Activated CD4-positive, alpha-beta T cell treated with anti-CD3 and anti-CD28 coated beads, Interleukin-2, amount 50 U/mL, for 4 hours (primary cell): ENCODE results near the gene PIMREG.
"Not testable (repeated sequence)": the region's sequence is repeated elsewhere in the genome, so short reads cannot be mapped to it uniquely, and the experiment has no call there.

Experiments used
- DNase-seq, 2 experiments: peaks; one replicate each; pipeline ENCODE4 v3.0.0-alpha.2; 2020

Gene PIMREG

DNA sequence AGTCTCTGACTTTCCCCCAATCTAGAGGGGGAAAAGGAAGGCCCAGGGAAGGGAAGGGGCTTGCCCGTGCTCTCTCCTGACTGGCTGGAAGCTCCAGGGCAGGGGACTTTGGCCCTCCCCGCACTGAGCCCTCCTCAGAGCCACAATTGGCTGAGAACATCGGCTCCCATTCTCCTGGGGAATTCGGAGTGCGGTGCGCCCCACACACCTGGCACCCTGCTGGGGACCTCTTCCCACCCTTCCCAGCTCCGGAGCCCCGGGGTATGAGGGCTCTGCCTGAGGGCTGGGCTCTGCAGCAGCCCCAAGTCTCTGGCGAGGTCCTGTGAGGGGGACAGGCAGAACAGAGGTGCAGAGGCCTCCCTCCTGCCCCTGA, 36.0 kb downstream of the PIMREG start:
- no peak for DNase-seq

DNA sequence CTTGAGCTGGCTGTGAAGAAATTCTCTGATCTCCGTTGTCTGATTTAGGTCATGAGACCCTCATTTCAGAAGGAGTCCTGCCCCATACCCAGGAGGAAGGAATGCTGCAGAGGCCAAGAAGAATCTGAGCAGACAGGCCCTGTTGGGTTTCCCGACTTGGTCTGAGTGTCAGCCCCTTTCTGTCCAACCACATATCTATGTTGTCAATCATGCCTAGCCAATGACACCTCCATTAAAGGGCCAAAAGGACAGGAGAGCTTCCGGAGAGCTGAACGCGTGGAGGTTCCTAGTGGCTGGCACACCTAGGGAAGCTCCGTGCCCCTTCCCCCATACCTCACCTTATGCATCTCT, 37.8 kb downstream of the PIMREG start:
- DNase-seq = no peak

DNA sequence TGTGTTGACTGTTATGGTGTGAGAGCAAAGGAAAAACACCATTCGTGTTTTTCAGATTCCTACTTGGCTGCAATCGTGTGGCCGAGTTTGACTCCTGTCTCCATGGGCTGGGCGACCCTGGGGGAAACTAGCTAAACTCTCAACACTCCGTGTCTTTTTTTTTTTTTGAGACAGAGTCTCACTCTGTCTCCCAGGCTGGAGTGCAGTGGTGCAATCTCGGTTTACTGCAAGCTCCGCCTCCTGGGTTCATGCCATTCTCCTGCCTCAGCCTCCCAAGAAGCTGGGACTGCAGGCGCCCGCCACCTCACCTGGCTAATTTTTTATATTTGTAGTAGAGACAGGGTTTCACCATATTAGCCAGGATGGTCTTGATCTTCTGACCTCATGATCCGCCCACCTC, 38.5 kb downstream of the PIMREG start:
- DNase-seq = not testable (repeated sequence)

DNA sequence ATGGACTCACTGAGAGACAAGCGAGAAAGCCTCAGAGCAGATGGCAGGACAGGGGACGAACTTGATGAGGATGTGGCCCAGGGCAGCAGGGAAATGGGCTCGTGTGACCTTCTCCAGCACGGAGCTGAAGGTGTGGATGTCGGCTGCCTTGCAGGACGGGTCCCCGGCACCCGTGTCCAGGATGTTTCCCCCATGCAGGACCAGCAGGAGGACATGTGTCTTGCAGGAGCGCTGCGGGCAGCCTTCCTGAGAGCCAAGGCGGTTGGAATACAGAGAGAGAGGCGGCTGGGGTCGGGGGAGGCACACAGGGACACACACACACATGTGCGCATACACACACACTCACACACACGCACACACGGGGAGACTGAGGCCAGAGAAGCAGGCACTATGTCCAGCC, 39.3 kb downstream of the PIMREG start:
- DNase-seq = no peak

DNA sequence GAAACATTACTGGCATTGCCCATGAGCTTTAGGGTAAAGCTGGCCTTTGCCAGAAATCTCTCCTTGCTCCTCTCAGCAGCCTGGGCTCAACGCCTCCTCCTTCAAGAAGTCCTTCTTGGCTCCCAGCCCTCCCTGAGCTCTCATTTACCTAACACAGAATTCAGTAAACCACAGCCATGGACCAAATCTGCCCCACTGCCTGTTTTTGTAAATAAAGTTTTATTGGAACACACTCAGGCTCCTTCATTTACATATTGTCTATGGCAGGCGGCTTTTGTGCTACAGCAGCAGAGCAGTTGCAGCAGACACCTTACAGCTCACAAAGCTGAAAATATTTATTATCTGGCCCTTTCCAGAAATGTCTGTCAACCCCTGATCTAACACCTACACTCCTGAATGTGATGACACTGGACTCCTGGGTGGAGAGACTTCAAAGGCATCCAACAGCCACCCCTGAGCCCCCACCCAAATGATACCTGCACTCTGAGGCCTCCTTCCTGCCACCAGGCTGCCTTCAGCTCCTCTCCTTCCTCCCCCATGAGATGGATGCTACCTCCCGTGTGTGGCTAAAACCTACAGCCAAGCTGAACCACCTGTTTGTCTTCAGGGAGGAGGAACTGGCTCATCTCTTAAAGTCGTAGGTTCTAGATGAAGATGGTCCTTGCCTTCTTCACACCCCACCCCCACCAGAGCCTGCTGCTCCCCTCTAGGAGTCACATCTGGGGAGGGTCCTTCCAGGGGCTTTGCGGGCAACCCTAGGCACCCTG, 41.6 kb downstream of the PIMREG start:
- no peak for DNase-seq

DNA sequence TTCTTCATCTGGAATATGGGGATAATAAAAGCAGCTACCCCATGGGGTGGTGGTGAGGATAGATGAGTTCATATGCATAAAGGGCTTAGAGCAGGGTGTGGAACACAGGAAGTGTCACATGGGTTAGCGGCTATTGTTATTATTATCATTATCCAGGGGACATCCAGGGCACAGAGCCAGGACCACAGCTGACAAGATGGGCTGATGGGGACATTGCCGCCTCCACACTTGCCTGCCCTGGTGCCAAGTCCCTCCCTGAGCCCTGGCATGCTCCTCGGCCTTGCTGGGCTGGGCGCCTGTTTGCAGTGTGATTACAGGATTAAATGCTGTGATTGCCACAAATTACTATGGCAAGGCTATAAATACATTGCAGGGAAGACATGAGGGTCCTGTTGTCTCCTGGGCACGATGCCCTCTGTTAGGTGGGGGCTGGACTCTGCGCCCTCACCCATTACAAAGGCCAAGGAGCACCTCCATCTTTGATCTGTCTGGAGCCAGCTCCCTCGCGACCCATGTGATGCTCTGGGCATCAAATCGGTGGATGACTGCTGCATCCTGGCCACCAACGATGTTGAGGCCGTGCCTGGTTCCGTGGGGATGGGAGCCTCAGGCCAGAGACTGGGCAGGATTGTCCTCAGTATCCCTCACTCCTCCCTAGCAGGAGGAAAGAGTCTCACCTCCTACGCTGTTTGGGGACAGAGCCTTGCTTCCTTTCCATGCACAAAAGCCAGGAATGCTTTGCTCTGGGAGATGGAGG, 43.2 kb downstream of the PIMREG start:
- DNase-seq = no peak

DNA sequence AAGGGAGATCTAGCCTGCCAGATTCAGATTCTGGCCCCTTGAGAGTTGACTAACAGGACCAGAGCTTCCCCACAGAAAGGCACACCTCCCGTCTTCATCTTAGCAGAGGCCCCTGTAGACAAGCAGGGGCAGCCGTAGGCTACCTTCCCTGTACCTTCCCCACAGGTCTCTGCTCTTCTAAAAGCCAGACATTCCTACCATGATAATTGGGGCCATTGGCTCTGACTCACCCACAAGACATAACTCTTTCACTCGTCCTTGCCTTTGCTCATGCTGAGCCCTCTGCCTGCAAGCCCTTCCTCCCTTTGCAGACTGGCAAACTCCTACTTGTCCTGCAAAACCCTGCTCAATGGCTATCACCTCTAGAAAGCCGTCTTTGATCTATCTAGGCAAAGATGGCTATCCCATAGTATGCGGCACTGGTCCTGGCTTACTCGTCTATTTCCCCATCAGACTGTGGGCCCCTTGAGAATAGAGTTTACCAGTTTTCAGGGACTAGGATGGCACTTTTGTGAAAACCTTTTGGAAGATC, 43.8 kb downstream of the PIMREG start:
- DNase-seq = no peak

DNA sequence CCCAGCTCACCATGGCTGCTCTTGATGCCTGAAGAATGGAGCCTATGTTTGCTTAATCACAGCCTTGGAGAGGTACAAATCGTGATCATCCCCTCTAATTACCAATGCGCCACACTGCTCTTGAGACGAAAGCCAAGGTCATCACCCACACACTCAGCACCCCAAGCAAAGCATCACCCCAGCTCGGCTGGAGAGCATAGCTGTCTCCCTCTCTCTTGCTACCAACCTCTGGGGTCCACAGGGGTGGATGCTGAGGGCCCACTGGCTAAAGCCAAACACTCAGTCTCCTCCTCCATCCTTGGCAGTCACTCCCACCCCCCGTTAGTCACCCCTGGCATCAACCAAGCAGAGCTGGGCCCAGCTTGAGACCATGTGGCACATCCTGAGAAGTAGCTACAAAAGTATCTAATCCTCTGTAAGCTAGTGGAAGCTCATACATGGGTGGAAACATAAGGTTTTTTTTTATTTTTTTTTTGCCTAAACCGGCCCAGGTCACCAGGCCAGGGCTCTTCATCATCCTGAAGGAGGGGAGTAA, 44.8 kb downstream of the PIMREG start:
- no peak for DNase-seq

DNA sequence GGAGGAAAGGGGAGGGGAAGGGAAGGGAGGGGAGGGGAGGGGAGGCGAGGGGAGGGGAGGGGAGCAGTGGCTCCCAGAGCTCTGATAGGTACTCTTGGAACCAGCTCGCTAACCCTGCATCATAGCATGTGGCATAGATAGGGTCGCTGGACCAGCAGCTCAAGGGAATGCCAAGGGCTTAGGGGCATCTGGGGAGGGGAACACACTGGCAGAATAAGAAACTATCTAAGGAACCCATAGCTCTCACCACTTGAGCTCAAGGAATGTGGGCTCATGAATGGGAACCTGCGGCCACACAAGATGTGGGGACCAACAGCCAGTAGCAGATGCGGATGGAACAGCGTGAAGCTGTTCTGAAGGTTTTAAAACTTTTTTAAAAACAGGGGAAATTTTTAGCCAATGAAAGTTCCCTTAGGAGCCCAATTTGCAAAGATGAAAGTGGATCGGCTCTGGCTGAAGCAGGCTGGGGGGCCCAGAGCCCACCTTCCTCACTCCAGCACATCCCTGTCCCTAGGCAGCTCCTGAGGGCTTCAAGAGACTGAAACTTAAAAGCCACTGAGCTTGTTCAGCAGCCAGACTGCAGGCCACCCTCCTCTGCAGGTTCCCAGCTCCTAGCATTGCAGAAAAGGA, 46.9 kb downstream of the PIMREG start:
- no peak for DNase-seq

DNA sequence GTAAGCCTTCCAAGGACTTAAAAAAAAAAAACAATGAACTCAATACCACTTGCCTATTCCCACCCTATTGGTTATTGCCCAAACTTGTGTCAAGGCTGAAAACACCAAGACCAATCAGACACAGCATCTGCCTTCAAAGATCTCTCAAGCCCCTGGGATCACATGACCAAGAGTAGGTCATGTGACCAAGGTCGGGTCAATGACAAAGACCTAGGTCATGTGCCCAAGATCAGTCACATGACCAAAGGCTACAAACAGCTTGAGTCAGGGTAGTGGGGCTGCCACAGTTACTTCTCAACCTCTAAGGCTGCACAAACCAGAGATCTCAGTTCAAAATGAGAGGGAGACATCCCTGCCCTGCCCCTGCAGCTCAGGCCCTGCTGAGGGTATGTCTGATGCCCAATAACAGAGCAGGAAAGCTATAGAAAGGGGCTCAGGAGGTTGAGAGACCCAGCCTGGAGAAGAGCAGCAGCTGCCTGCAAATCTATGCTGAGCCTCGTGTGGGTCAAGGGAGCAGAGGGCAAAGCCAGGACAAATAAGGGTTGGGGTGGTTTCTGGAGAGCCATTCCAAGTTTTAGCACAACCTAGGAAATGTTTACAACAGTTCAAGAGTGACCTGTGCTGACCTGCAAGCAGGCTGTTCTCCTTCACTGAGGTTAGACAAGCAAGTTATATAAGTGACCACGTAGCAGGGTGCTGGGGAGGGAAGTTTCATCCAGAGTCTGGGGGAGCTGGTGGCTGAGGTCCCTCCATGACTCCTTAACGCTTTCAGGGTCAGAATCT, 48.8 kb downstream of the PIMREG start:
- no peak for DNase-seq

DNA sequence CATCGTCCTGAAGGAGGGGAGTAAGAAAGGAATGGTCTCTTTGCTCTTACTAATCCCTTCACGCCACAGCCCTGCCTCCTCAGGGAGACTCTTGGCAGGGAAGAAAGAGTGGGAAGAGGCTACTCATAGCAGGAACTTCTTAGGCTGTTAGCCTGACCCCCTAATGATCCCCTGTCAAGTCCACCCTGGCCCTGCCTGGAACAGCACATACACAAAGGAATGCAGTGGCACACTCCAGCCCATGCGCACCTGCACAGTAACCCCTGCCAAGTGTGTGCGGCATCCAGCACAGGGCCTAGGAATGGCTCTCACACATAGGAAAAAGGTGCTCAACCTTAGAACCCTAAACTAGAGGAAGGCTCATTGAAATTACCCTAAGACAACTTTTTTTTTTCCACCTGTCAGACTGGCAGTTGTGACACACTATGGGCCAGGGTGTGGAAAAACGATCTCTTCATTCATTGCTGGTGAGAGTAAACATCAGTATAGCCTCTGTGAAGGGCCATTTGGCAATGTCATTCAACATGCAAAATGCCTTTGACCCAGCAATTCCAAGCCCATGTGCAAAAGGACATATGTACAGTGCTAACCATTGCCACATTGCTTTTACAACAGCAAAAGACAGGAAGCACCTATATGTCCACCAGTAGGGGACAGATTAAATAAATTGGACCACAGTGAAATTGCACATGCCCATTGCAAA, 50.1 kb downstream of the PIMREG start:
- no peak for DNase-seq

DNA sequence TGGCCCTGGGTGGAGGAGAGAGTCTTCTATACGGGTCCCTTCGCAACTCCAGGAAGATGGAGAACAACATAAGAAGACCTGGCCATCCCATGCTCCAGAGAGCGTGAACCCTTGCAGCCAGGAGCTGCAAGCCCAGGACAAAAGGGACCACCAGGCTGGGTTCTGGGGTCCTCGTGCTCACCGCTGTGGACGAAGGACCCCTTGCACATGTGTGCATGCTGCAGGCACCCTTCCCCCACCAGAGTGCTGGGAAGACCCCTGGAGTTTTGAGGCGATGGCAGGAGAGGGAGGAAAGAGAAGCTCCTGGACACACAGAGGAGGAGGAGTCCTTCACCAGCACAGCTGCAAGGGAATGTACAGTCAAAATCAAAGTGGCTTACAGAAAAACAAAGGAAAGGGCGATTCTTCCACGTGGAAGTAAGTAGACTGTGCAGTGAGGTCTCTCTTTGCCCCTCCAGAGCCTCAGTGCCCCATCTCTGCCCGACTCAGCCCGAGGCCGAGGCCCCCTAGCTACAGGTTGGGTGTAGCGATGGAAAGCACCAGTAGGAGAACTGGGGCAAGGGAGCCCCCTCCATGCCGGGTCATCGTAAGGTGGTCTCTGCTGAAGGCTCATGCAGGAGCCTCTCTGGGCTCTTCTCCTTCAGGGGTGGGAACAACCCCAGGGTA, 51.3 kb downstream of the PIMREG start:
- DNase-seq = no peak

DNA sequence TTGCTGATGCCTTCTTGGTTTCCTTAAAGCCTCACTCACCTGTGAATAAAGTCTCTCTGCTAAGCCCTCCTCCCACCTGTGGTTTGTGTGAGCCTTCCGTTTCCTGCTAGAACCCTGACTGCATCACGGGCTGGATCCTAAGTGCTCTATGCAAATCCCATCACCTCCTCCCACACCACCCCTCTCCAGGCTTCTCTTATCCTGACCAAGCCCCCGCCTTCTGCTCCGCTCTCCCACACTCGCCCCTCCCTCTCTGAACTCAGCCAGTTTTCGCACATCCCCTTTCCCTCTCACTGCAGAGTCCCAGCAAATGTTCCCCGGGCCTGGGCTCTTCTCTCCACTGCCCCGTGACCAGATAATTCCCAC, 51.8 kb downstream of the PIMREG start:
- DNase-seq = no peak

DNA sequence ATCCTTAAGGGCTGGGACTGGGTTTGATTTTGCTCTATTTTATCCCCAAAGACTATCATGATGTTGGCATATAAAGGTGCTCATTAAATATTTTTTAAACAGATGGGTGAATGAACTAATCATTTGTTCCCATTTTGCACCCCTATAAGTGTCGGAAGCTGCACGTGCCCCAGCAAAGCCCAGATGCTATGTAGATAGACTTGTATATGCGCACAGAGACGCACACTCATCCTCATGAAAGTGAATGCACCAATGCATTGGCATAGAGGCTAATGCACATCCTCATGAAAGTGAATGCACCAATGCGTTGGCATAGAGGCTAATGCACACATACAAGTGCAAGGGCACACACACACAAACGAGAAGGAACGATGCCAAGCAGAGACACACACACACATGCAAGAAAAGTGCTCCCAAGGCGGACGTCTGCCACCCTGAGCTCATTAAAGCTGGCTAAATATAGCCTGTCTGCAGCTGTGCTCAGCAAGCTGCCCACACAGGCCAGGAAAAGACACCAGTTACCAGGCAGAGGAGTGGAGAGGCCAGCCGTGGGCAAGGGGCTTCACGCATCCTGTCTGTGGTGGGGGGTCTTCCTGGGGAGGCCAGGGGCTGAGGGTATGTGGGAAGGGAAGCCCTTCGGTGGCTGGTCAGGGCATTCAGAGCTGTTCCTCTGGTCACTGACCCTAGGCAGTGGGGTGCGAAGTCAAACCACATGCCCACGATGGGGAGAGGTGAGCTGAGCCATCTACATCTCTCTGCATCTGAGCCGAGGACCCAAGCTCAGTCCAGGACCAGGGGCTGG, 52.6 kb downstream of the PIMREG start:
- DNase-seq = no peak

DNA sequence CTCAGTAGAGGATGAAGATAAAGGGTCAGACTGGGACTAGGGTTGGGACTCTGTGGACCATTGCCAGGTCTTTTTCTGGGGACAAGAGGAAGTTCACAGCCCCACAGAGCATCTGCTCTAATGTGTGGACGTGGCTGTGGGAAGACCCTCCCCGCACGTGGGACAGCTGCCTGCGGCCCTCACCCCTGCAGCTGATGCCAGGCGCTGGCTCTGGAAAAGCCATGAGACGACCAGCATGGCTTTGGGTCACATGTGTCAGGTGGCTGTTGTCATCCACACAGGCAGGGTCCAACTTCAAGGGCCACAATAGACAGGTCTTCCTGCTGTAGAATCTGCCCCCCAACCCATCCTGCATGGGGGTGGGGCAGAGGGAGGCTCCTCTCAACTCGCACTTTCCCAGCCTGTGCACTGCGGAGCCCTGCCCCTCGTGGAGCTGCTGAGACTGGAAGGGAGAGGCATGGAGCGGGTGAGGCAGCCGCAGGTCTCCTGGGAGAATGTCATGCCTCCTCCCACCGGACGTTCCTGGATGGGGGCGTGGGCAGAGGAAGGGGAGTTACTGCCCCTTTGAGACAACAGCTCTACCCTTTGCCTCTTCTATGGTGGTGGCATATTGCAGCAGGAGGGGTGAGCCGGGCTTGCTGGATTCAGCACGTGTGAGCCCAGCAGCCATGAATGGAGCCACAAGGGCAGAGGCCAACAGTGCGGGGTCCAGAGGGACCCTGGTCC, 53.4 kb downstream of the PIMREG start:
- DNase-seq = no peak

DNA sequence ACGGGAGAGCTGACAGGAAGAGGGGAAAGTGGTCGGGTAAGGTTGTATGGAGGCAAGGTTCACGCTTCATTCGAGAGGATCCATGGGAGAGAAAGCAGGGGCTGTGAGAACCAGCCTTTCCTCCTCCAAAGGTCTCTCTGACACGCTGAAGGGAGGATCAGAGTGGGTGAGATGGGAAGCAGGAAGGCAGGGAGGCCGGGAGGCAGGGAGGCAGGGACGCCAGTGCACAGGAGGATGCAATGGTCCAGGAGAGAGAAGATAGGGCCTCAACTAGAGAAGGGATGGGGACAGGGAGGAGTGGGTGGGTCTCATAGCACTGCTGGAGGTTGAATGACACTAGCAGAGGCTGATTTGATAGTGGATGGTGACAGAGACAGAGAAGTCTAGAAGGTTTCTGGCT, 54.1 kb downstream of the PIMREG start:
- DNase-seq = no peak

DNA sequence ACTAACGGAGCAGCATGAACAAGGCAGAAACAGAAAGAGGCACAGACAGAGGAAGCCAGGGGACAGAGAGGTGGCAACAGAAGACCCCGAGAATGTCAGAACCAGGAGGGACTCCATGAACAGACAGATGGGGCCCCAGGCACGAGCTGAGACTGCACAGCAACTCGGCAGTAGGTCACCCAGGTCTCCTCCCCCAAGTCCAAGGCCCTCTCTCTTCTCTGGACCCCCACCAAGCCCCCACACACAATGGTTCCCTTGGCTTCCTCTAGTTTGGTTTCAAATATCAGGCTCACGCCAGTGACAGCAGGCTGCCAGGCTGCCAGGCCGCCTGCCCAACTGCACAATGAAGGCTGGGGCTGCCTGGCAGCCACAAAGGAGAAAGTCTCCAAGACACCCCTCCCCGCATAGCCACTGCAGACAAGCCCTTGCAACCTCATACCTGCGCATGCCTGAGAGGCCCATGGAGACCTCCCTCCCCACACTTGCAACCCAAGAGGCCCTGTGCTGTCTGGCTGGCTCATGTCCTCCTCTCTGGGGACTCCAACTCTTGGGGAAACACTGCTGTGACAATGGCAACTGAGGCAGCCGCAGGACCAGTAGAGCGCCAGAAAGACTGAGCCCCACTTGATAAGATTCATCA, 54.8 kb downstream of the PIMREG start:
- DNase-seq = no peak
